Tongue (tissue), 2 donors: ENCODE results near the gene VIT. TPM values are rescaled to one million over a fixed set of nuclear protein-coding genes. Genes with fewer than 3 reads are reported as not detected.

Source experiments
- DNase-seq: peaks from one replicate; pipeline ENCODE4 v3.0.0-alpha.2; 2015
- total RNA-seq: library from RNA; depleted of rRNA; stranded (reverse); fragments of >200 nt; gene quantifications from one replicate; pipeline ENCODE4 v1.2.3, GENCODE V29; 2014

The VIT gene
- 23.1 TPM for total RNA-seq

DNA sequence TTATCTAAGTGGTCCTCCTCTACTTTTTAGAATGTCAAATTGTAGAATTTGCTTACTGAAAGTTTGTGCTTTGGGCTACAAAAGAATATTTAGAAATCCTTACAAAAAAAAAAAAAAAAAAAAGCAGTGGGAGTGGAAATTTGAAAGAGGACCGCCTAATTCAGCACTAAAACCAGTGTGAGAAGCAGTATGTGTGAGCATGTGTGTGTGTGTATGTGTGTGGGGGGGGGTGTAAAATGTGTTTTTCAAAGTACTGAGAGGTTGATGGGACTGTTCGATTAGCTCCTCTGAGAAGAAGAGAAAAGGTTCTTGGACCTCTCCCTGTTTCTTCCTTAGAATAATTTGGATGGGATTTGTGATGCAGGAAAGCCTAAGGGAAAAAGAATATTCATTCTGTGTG is at the start of gene VIT:
TSS of gene VIT (plus strand) at position 175 of the 400 bp plus-strand sequence. CDS start 19,664 bp downstream, outside the sequence.
- DNase-seq, result peak; percentile 16

GRCh38 chr2:36650031-36650829 is 46.3 kb upstream of the VIT start:
- DNase-seq, result no peak

DNA sequence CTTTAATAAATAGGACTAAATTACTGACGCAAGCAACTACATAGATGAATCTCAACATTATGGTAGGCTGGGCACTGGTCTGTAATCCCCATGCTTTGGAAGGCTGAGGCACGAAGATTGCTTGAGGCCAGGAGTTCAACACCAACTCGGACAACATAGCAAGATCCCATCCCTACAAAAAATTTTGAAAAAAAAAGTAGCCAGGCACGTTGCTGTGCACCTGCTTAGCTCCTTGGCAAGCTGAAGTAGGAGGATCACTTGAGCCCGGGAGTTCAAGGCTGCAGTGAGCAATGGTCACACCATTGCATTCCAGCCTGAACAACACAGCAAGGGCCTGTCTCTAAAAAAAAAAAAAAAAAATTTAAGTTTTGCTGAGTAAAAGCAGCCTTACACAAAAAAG is 43.4 kb upstream of the VIT start:
- no peak for DNase-seq

- no peak for DNase-seq
Observed at GRCh38 chr2:36653967-36654694, 42.4 kb upstream of the VIT start.

DNA sequence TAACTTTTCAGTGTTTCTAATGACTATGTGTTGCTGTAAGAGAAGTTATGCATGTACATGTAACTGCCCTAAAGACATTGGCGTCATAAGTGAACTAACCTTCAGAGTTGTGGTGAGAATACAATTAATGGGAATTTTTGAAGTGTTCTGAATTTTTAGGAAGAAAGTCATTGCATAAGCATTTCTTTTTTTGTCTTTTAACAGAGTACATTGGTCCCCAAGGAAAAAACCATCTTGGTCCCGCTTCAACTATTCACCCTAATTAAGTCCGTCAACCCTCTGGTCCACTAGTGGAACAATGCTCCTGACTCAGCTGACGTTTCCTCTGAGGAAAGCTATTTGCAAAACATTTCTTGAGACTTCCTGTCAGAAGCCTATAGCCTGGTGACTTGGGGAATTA is 41.1 kb upstream of the VIT start:
- no peak for DNase-seq

DNA sequence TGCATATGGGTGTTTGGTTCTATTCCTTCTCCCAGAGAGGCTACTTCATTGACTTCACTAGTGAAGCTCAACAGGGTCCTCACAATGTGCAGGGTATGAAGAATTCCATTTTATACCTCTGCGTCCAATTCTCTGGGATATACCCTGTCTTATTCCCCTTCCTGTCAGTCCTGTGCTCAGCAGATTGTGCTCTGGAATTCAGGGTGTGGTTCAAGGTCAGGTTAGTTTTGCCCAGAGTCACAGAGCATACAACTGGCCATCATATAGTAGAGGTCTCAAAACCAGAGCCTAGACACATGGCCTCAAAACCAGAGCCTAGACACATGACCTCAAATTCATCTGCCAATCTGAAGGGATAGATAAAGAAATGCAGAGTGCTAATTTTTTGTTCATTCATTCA is 38.8 kb upstream of the VIT start:
- no peak for DNase-seq

DNA sequence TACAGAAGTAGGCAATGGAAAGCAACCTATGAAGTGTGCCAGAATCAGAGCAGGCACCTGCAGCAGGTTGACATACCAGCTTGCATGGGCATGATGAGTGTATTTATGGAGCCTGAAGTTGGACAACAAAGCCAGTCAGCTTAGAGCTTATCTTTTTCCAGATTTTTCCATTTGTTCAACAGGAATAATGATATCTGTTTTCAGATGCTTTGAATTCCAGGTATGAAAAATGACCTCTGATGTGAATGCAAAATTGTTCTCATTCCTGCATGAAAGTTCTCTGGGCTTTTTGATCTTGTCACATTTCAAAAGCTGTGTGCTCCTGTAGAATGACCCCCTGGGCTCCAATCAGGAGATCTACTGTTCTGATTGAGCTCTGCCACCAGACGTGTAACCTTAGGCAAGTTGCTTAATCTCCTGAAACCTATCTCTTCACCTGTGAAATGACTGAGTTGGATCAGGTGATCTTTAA is 38.2 kb upstream of the VIT start:
- no peak for DNase-seq

GRCh38 chr2:36659218-36659617 is 37.3 kb upstream of the VIT start:
- no peak for DNase-seq

DNA sequence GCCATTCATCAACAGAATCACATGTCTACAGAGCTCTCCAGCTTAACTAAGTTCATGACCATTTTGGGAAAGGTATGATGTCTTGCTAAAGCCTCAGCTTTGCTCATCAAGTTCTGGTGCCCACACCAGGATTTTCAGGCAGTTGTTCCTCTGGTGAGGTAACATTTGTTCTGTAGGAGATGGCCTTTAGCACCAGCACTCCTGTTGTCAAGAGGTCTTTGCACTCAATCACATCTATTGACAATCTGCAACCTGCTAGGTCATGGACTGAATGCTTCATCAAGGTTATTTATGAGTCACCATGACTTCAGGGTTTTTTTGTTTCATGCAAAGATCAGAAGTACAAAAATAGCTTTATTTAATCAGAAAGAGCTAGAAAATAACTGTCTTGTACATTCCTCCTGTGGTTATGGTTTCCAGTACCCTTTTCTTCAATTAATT is 36.6 kb upstream of the VIT start:
- DNase-seq, result no peak

DNA sequence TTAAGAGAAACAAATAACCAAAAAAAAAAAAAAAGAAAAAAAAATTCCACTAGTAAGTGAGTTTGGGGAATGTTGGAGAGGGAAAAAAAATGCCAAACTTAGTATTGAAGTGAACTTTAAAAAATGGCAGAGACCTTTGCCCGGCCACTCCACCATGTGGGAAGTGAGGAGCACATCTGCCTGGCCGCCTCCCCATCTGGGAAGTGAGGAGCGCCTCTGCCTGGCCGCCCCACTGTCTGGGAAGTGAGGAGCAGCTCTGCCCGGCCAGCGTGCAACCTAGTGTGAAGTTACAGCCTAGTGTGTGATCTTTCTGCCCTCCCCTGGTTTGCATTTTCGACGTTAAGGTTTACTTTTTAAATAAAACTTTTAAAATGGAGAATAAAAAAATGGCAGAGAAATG is 33.9 kb upstream of the VIT start:
- no peak for DNase-seq

DNA sequence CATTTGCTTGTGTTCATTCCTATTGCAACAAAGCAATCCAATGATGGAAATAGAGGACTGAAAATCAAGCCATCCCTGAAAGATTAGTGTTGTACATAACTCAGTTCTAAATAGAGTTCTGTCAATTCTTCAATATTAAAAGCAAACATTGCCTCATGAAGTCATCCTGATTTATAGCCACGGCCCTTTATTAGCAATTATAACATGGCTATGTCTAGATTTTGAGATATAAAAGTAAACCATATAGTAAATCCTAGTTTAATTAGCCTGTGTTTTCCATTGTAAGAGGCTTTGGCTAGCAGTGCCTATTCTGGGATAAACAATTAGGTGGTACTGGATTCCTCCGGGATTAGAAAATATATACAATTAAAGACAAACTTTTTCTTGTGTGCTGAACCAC is 33.2 kb upstream of the VIT start:
- DNase-seq, result no peak

DNA sequence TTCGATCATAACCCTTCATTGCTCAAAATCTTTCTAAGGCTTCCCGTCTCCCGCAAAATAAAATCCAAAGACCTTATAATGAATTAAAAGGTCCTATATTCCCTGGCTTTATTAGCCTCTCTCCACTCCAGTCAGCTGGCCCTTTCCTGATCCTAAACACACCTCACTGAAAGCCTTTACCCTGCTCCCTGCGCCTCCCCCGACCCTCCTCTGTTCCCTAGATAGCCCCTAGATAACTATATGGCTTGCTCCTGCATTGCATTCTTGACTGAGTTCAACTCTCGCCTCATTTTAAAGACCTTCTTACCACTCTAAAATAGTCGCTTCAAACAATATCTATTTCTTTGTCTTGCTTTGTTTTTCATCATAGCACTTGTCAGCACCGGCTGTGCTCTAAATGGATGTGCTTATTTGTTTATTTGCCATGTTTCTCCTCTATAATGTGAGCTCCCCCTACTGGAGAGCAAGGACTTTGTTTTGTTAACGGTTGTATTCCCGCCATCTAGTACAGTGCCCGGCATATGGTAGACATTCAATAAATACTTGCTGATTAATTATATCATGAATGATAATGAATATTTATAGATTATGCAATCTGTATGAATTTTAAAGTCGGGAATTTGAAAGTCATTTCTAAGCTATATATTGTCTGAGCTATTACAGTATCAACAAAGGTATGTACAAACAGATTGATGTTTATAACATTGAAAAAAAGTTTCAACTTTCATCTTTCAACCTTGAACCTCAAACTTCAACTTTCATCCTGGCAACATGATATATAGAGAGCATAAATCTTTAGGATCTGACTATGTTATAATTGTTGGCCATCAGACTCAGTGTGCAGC is 32.4 kb upstream of the VIT start:
- peak; percentile 80 for DNase-seq

DNA sequence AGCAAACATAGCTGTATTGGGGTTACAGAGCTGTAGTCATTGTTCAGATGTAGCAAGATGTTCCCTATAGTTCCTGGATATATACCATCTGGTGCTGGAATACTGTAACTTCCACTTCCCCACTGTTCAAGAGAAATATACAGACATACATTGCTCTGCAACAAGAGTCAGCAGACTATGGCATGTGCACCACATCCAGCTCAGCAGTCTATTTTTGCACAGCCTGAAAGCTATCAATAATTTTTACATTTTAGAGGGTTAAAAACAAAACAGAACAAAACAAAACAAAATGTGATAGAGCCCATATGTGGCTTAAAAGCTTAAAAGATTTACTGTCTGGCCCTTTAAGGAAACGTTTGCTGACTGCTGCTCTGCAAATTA is 31.8 kb upstream of the VIT start:
- no peak for DNase-seq

GRCh38 chr2:36667931-36668330 is 28.6 kb upstream of the VIT start:
- DNase-seq, result no peak

DNA sequence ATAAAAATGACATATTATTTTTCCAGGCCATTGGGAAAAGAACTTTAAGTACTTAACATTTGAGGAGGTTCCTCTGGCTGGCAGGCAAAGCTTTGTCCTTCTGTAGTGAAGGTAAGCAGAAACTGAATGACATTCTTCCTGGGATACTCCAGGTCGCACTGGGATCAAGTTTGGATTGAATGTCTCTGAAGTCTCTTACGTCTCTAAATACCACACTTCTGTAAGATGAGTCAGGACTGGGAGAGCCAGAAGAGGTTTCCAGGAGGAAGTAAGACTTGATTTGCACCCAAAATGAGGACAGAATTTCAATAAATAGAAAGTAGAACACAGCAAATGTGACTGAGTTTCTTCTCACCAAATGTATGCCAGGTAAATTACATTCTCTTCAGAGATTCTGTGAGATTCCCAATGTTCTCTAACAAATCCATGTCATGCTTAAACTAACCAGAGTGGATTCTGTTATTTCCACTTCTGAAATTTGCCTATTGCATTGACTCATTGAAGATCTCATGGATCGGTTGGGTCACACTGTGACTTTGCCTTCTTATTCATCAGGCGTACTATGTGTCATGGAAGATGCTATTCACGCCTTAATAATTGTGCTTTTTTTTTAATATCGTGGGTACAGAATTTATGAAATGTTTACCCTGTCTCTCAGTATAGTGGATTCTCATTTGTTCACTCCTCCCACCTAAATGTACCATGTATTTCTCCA is 25.5 kb upstream of the VIT start:
- DNase-seq, result no peak

- DNase-seq, result no peak
Observed at GRCh38 chr2:36671731-36672130, 24.8 kb upstream of the VIT start.

DNA sequence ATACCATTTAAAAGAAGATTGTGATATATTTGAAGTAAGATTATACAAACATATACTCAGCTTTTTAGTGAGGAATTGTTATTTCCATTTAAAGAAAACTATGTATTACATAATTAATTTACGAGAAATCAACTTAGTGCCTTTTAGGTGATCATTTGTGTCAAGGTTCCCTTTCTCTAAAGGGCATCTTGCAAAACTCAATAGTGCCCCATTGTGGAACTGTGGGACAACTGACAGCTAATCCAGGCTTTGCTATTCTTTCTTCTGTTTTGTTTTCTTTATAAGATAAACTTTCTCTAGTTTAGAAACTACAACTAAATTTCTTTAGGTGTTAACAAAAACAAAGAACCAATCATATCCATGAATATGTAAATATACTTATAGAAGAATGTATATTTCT is 24.3 kb upstream of the VIT start:
- peak; percentile 17 for DNase-seq

DNA sequence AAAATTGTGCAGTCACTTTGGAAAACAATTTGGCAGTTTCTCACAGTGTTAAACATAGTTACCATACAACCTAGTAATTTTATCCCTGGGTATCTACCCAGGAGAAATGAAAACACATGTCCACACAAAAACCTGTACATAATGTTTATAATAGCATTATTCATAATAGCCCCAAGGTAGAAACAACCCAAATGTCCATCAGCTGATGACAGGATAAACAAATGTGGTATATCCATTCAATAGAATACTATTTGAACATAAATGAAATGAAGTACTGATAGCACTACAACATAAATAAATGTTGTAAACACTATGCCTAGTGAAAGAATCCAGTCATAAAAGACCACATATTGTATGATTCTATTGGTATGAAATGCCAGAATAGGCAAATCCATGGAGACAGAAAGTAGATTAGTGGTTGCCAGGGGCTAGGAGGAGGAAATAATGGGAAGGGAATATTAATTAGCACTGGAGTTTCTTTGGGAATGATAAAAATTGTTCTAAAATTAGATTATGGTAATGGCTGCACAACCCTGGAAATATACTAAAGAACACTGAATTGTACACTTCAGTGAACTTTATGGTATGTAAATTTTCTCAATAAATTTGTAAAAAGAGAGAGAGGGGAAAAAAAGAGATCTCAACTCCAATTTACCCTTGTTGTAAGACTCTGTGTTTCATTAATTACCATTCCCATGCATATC is 20.8 kb upstream of the VIT start:
- DNase-seq, result no peak

DNA sequence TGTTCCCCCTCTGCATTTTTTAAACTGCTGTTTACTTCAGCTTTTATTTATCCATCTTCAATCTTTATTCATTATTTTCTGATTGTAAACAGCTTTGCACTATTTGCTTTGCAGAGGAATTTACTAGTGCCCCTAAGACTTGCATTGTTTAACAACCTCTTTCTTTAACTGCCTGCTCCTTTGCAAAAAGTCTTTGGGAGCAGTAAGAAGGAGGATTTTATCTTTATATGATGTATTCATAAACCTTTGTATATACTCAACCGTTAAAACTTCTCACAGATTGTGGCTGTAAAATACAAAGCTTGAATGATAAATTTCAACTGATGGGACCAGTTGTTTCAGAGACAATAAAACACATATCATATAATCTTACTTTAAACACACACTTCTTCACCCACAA is 20.1 kb upstream of the VIT start:
- DNase-seq, result no peak

GRCh38 chr2:36677386-36677785 is 19.1 kb upstream of the VIT start:
- DNase-seq, result no peak

GRCh38 chr2:36677996-36678605 is 18.4 kb upstream of the VIT start:
- DNase-seq, result no peak
